ENCODE results near the gene ASIC2.

GRCh38 chr17:33284022-33284421 is 9.1 kb downstream of the ASIC2 start:
- TF ChIP-seq, protein P1, sequence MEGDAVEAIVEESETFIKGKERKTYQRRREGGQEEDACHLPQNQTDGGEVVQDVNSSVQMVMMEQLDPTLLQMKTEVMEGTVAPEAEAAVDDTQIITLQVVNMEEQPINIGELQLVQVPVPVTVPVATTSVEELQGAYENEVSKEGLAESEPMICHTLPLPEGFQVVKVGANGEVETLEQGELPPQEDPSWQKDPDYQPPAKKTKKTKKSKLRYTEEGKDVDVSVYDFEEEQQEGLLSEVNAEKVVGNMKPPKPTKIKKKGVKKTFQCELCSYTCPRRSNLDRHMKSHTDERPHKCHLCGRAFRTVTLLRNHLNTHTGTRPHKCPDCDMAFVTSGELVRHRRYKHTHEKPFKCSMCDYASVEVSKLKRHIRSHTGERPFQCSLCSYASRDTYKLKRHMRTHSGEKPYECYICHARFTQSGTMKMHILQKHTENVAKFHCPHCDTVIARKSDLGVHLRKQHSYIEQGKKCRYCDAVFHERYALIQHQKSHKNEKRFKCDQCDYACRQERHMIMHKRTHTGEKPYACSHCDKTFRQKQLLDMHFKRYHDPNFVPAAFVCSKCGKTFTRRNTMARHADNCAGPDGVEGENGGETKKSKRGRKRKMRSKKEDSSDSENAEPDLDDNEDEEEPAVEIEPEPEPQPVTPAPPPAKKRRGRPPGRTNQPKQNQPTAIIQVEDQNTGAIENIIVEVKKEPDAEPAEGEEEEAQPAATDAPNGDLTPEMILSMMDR (IDR thresholded peaks at IDR 0.05; ENCODE audit: insufficient read depth, low read length), result no peak
- TF ChIP-seq POLR2AphosphoS5 (IDR thresholded peaks at IDR 0.05; ENCODE audit: low read depth) (no peak), GABPA (IDR thresholded peaks at IDR 0.05; ENCODE audit: low read depth) (no peak), SPI1 (IDR thresholded peaks at IDR 0.05; ENCODE audit: borderline replicate concordance, low read depth) (no peak)
- TF ChIP-seq, protein P2, sequence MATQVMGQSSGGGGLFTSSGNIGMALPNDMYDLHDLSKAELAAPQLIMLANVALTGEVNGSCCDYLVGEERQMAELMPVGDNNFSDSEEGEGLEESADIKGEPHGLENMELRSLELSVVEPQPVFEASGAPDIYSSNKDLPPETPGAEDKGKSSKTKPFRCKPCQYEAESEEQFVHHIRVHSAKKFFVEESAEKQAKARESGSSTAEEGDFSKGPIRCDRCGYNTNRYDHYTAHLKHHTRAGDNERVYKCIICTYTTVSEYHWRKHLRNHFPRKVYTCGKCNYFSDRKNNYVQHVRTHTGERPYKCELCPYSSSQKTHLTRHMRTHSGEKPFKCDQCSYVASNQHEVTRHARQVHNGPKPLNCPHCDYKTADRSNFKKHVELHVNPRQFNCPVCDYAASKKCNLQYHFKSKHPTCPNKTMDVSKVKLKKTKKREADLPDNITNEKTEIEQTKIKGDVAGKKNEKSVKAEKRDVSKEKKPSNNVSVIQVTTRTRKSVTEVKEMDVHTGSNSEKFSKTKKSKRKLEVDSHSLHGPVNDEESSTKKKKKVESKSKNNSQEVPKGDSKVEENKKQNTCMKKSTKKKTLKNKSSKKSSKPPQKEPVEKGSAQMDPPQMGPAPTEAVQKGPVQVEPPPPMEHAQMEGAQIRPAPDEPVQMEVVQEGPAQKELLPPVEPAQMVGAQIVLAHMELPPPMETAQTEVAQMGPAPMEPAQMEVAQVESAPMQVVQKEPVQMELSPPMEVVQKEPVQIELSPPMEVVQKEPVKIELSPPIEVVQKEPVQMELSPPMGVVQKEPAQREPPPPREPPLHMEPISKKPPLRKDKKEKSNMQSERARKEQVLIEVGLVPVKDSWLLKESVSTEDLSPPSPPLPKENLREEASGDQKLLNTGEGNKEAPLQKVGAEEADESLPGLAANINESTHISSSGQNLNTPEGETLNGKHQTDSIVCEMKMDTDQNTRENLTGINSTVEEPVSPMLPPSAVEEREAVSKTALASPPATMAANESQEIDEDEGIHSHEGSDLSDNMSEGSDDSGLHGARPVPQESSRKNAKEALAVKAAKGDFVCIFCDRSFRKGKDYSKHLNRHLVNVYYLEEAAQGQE (IDR thresholded peaks at IDR 0.05; ENCODE audit: insufficient replicate concordance, low read depth), result no peak

Measured in HL-60 (cell line).